ENCODE results near the gene MARK4.
"Not testable (repeated sequence)": the region's sequence is repeated elsewhere in the genome, so short reads cannot be mapped to it uniquely, and the experiment has no call there.

The MARK4 gene

GRCh38 chr19:45250832-45251451 is at the start of gene MARK4:
MARK4 (plus strand) TSS chr19:45251271; CDS start chr19:45251589, 318 bp downstream.
- DNase-seq: peak; percentile 15

GRCh38 chr19:45202637-45203036 is 48.4 kb upstream of the MARK4 start:
- DNase-seq: no peak

- DNase-seq: no peak
These were observed 45.3 kb upstream of the MARK4 start for GRCh38 chr19:45205810-45206209.

GRCh38 chr19:45206328-45206727 is 44.7 kb upstream of the MARK4 start:
- DNase-seq: no peak

GRCh38 chr19:45211751-45212381 is 39.2 kb upstream of the MARK4 start:
- DNase-seq: peak; percentile 66

GRCh38 chr19:45213031-45213430 is 38.0 kb upstream of the MARK4 start:
- no peak for DNase-seq

GRCh38 chr19:45215391-45216191 is 35.5 kb upstream of the MARK4 start:
- DNase-seq: no peak

- no peak for DNase-seq
These were observed 34.4 kb upstream of the MARK4 start for GRCh38 chr19:45216667-45217066.

- DNase-seq: no peak
These were observed 33.7 kb upstream of the MARK4 start for GRCh38 chr19:45217193-45217956.

- no peak for DNase-seq
These were observed 33.1 kb upstream of the MARK4 start for GRCh38 chr19:45217957-45218334.

- no peak for DNase-seq
These were observed 32.6 kb upstream of the MARK4 start for GRCh38 chr19:45218426-45218825.

GRCh38 chr19:45218911-45219743 is 31.9 kb upstream of the MARK4 start:
- DNase-seq: no peak

GRCh38 chr19:45222724-45223123 is 28.3 kb upstream of the MARK4 start:
- no peak for DNase-seq

GRCh38 chr19:45223879-45224278 is 27.2 kb upstream of the MARK4 start:
- DNase-seq: no peak

GRCh38 chr19:45224645-45225044 is 26.4 kb upstream of the MARK4 start:
- no peak for DNase-seq

- DNase-seq: not testable (repeated sequence)
These were observed 22.0 kb upstream of the MARK4 start for GRCh38 chr19:45229056-45229455.

- DNase-seq: peak; percentile 47
These were observed 19.2 kb upstream of the MARK4 start for GRCh38 chr19:45231891-45232290.

GRCh38 chr19:45234089-45234869 is 16.8 kb upstream of the MARK4 start:
- DNase-seq: no peak

GRCh38 chr19:45235485-45235884 is 15.6 kb upstream of the MARK4 start:
- no peak for DNase-seq

GRCh38 chr19:45238556-45238955 is 12.5 kb upstream of the MARK4 start:
- DNase-seq: no peak

- no peak for DNase-seq
These were observed 7.8 kb upstream of the MARK4 start for GRCh38 chr19:45243144-45243732.
